Hair follicular keratinocyte (primary cell): Measurements from ENCODE around the gene OR51F2. TPM values are rescaled to one million over a fixed set of nuclear protein-coding genes. Genes with fewer than 3 reads are reported as not detected.

Source experiments
- total RNA-seq: library from RNA; depleted of rRNA; stranded (reverse); fragments of >200 nt; gene quantifications from 2 replicates; pipeline ENCODE4 v1.2.3, GENCODE V29; 2015

OR51F2 gene, protein sequence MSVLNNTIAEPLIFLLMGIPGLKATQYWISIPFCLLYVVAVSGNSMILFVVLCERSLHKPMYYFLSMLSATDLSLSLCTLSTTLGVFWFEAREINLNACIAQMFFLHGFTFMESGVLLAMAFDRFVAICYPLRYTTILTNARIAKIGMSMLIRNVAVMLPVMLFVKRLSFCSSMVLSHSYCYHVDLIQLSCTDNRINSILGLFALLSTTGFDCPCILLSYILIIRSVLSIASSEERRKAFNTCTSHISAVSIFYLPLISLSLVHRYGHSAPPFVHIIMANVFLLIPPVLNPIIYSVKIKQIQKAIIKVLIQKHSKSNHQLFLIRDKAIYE
- not detected in 2 replicates for total RNA-seq

GRCh38 chr11:4821021-4821420 is at the start of gene OR51F2:
OR51F2 (plus strand) TSS chr11:4821321; CDS start chr11:4821422, 101 bp downstream.

DNA sequence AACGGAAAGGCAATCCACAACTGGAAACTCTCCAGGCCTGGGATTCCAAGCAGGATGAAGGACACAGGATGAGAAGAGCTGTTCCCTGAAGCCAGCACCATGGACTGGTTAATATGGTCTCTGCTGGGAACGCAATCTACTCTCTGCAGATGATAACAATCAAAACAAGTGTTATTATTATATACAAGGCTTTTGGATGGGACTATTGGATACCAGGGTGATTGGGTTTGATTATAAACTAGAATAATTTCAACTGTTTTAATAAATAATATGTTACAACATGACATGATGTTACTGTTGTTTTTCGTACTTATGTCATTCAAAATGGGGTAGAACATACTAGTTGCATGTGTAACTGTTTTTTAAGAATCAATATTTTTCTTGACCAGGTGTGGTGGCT is 16.8 kb upstream of the OR51F2 start, which contains the start of gene OR52R1:
TSS of gene OR52R1 (minus strand) at position 101 of the 400 bp plus-strand sequence. CDS start at position 101, 0 bp downstream.

DNA sequence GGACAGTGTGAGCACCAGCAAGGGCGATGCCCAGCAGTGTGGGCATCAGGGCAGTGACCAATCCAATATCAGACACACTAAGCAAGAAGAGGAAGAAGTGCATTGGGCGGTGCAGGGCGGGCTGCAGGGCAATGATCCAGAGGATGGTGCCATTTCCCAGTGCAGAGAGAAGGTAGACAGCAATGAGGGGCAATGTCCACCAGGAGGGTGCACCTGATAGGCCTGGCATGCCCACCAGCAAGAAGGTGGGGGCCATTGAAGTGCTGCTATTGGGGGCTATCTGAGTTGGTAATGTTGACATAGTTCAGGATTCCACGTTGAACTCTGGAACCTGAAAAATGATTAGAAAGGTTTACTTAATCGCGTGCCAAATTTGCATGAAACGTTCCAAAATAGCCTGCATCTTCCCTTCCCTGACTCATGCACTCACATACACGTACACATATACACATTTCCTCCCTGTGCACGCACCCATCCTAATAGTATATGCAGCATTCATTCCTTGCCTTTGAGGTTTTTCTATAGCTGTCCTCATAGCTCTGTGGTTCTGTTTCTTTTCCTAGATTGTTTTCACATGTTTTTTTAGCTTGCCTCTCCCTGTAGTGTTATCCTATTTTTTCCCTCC is 27.9 kb downstream of the OR51F2 start, which contains the start of gene OR51S1:
TSS of gene OR51S1 (minus strand) at position 301 of the 625 bp plus-strand sequence. CDS start at position 301, 0 bp downstream.

Other genes starting within 250 kb of the OR51F2 start
- not detected in 2 replicates for gene OR52I2, start 239.6 kb upstream of the OR51F2 start, total RNA-seq
- gene OR52I1, start 227.3 kb upstream of the OR51F2 start, total RNA-seq = not detected in 2 replicates
- gene TRIM68, start 213.1 kb upstream of the OR51F2 start, total RNA-seq = 7.3 and 10.9 TPM in 2 replicates
- gene OR51D1, start 183.8 kb upstream of the OR51F2 start, total RNA-seq = not detected in 2 replicates
- gene OR51E1, start 177.3 kb upstream of the OR51F2 start, total RNA-seq = not detected in 2 replicates
- gene OR51E2, start 123.5 kb upstream of the OR51F2 start, total RNA-seq = not detected in 2 replicates
- not detected in 2 replicates for gene MMP26, start 116.5 kb upstream of the OR51F2 start, total RNA-seq
- gene OR51F1, start 51.4 kb upstream of the OR51F2 start, total RNA-seq = not detected in 2 replicates
- not detected in 2 replicates for gene OR52R1, start 16.9 kb upstream of the OR51F2 start, total RNA-seq
- not detected in 2 replicates for gene OR51S1, start 27.9 kb downstream of the OR51F2 start, total RNA-seq
- not detected in 2 replicates for gene OR51T1, start 60.6 kb downstream of the OR51F2 start, total RNA-seq
- gene OR51A7, start 82.5 kb downstream of the OR51F2 start, total RNA-seq = not detected in 2 replicates
- not detected in 2 replicates for gene OR51G2, start 98.0 kb downstream of the OR51F2 start, total RNA-seq
- gene OR51G1, start 103.0 kb downstream of the OR51F2 start, total RNA-seq = not detected in 2 replicates
- gene OR51A4, start 126.3 kb downstream of the OR51F2 start, total RNA-seq = not detected in 2 replicates
- gene OR51A2, start 134.4 kb downstream of the OR51F2 start, total RNA-seq = not detected in 2 replicates
- gene OR51L1, start 173.5 kb downstream of the OR51F2 start, total RNA-seq = not detected in 2 replicates
- not detected in 2 replicates for gene OR52J3, start 225.2 kb downstream of the OR51F2 start, total RNA-seq
- not detected in 2 replicates for gene OR52E2, start 238.3 kb downstream of the OR51F2 start, total RNA-seq
- not detected in 2 replicates for gene OR52E1, start 248.3 kb downstream of the OR51F2 start, total RNA-seq